WTC11 (cell line): ENCODE measurements around the gene SSH2. TPM values are rescaled to one million over a fixed set of nuclear protein-coding genes. Genes with fewer than 3 reads are reported as not detected.

Experiments
- CREB1 ChIP-seq: sonication (generic); formaldehyde crosslinking; IDR thresholded peaks from 2 replicates; pipeline ENCODE4 v1.8.0; 2023; ENCODE audit warnings: mild to moderate bottlenecking, missing genetic modification reagents
- E2F5 ChIP-seq: sonication (generic); formaldehyde crosslinking; IDR thresholded peaks from 2 replicates; pipeline ENCODE4 v1.8.1; 2022; ENCODE audit warnings: mild to moderate bottlenecking, moderate library complexity, missing genetic modification reagents
- ESRRA ChIP-seq: sonication (generic); formaldehyde crosslinking; IDR thresholded peaks from 2 replicates; pipeline ENCODE4 v1.8.1; 2022; ENCODE audit warnings: mild to moderate bottlenecking, missing genetic modification reagents, borderline replicate concordance
- FOXJ3 ChIP-seq: sonication (generic); formaldehyde crosslinking; IDR thresholded peaks from 2 replicates; pipeline ENCODE4 v1.9.0; 2021; ENCODE audit warnings: missing genetic modification reagents, mild to moderate bottlenecking, borderline replicate concordance
- GRHL2 ChIP-seq: fragments of 250-450 bp; sonication (Bioruptor Pico); IDR thresholded peaks from 2 replicates; pipeline ENCODE4 v1.8.0; 2022; ENCODE audit warnings: mild to moderate bottlenecking, moderate library complexity; ENCODE audit not compliant: insufficient replicate concordance, severe bottlenecking
- IRF1 ChIP-seq: sonication (generic); formaldehyde crosslinking; IDR thresholded peaks from 2 replicates; pipeline ENCODE4 v1.8.0; 2023; ENCODE audit warnings: missing genetic modification reagents
- NFYB ChIP-seq: sonication (generic); formaldehyde crosslinking; conservative IDR thresholded peaks from 2 replicates; pipeline ENCODE4 v1.8.0; 2022; ENCODE audit warnings: low read depth, missing genetic modification reagents
- RORB ChIP-seq: fragments of 250-450 bp; sonication (Bioruptor Pico); IDR thresholded peaks from 2 replicates; pipeline ENCODE4 v1.9.0; 2021; ENCODE audit warnings: mild to moderate bottlenecking
- TEAD1 ChIP-seq: sonication (generic); formaldehyde crosslinking; IDR thresholded peaks from 2 replicates; pipeline ENCODE4 v1.8.0; 2022; ENCODE audit warnings: mild to moderate bottlenecking, missing genetic modification reagents
- USF1 ChIP-seq: sonication (generic); formaldehyde crosslinking; IDR thresholded peaks from 2 replicates; pipeline ENCODE4 v1.8.0; 2022; ENCODE audit warnings: mild to moderate bottlenecking, missing genetic modification reagents
- ZNF121 ChIP-seq: sonication (generic); formaldehyde crosslinking; IDR thresholded peaks from 2 replicates; pipeline ENCODE4 v1.8.0; 2023; ENCODE audit warnings: missing genetic modification reagents
- ZNF219 ChIP-seq: sonication (generic); formaldehyde crosslinking; IDR thresholded peaks from 2 replicates; pipeline ENCODE4 v1.8.0; 2023; ENCODE audit warnings: missing genetic modification reagents, mild to moderate bottlenecking, borderline replicate concordance
- ZNF232 ChIP-seq: sonication (generic); formaldehyde crosslinking; IDR thresholded peaks from 2 replicates; pipeline ENCODE4 v1.8.0; 2022; ENCODE audit warnings: mild to moderate bottlenecking, missing genetic modification reagents
- ZNF317 ChIP-seq: sonication (generic); formaldehyde crosslinking; IDR thresholded peaks from 2 replicates; pipeline ENCODE4 v1.8.1; 2023; ENCODE audit warnings: low read depth, mild to moderate bottlenecking, moderate library complexity, missing genetic modification reagents, borderline replicate concordance
- ZNF396 ChIP-seq: fragments of 250-450 bp; sonication (Bioruptor Pico); IDR thresholded peaks from 2 replicates; pipeline ENCODE4 v1.8.0; 2021; ENCODE audit warnings: mild to moderate bottlenecking, moderate library complexity, borderline replicate concordance
- ZNF512 ChIP-seq: sonication (generic); formaldehyde crosslinking; IDR thresholded peaks from 2 replicates; pipeline ENCODE4 v1.8.1; 2022; ENCODE audit warnings: missing genetic modification reagents, borderline replicate concordance
- ZNF671 ChIP-seq: fragments of 250-450 bp; sonication (Bioruptor Pico); IDR thresholded peaks from 2 replicates; pipeline ENCODE4 v1.8.0; 2021; ENCODE audit warnings: mild to moderate bottlenecking
- total RNA-seq: library from RNA; stranded (reverse); gene quantifications from 3 replicates; pipeline ENCODE4 v1.2.3, GENCODE V29; 2021
- TF ChIP-seq, protein P1 (sequence below): sonication (generic); formaldehyde crosslinking; IDR thresholded peaks from 2 replicates; pipeline ENCODE4 v1.8.1; 2022; ENCODE audit warnings: low read depth, missing genetic modification reagents, borderline replicate concordance
- TF ChIP-seq, protein P2 (sequence below): sonication (generic); formaldehyde crosslinking; IDR thresholded peaks from 2 replicates; pipeline ENCODE4 v1.8.1; 2022; ENCODE audit warnings: low read depth, mild to moderate bottlenecking, moderate library complexity, missing genetic modification reagents, borderline replicate concordance
- TF ChIP-seq, protein P3 (sequence below): sonication (generic); formaldehyde crosslinking; IDR thresholded peaks from 2 replicates; pipeline ENCODE4 v1.8.1; 2023; ENCODE audit warnings: mild to moderate bottlenecking, moderate library complexity, missing genetic modification reagents
- TF ChIP-seq, protein P4 (sequence below): fragments of 250-450 bp; sonication (Bioruptor Pico); IDR thresholded peaks from 2 replicates; pipeline ENCODE4 v1.9.0; 2021; ENCODE audit warnings: mild to moderate bottlenecking, borderline replicate concordance
- TF ChIP-seq, protein P5 (sequence below): fragments of 250-450 bp; sonication (Bioruptor Pico); IDR thresholded peaks from 2 replicates; pipeline ENCODE4 v1.9.0; 2021; ENCODE audit warnings: moderate library complexity, mild to moderate bottlenecking, inconsistent platforms, borderline replicate concordance

Gene SSH2
- total RNA-seq, 1 experiment from 2014 or later: 14.3 TPM

DNA sequence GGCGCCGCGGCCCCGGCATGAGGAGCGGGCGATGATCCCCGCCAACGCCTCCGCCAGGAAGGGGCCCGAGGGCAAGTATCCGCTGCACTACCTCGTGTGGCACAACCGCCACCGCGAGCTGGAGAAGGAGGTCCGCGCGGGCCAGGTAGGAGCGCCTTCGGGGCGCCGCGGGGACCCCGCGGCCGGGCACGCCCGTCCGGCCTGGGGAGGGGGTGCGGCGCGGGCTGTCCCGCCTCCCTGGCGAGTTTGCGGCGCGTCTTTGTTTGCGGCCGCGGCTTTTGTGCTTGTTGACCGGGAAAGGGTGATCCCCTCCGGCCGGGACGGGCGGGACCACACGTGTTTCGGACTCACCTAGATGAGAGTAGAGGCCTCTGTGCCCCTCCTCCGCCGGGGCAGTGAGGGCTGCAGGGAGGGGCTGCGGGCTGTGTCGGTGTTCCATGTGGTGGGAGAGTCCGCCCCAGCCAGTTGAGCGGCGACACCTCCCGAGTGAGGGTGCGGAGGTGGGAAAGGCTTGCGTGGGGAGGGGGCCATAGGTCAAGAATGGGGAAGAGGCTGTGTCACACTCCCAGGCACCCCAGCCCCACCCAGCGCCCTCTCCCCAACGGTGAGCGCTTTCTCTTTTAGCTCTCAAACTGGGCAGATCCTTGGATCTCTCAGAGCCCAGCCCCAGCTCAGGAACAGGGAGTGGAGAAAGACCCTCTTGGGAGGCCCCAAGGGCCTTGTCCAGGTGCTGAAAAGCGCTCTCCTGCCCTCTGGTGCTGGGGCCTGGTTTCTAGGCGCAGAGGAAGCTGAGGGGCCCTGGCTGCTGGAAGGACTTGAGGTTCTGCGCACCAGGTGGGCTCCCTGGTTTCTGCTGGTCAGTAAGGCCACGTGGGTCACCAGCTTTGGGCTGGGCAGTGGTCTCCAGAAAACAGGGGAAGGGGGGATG lies 336.2 kb downstream of the SSH2 start (continued):
- TF ChIP-seq ZNF219 (CRISPR knock-in tag): peak; percentile 97
- no peak for TF ChIP-seq RORB (CRISPR knock-in tag)
- TF ChIP-seq, protein P1, sequence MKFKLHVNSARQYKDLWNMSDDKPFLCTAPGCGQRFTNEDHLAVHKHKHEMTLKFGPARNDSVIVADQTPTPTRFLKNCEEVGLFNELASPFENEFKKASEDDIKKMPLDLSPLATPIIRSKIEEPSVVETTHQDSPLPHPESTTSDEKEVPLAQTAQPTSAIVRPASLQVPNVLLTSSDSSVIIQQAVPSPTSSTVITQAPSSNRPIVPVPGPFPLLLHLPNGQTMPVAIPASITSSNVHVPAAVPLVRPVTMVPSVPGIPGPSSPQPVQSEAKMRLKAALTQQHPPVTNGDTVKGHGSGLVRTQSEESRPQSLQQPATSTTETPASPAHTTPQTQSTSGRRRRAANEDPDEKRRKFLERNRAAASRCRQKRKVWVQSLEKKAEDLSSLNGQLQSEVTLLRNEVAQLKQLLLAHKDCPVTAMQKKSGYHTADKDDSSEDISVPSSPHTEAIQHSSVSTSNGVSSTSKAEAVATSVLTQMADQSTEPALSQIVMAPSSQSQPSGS (CRISPR knock-in tag): peak; percentile 70; the same call in 1 of the 2 replicates
- TF ChIP-seq ZNF396: no peak
- no peak for TF ChIP-seq FOXJ3 (CRISPR knock-in tag)
- TF ChIP-seq ESRRA (CRISPR knock-in tag): peak; percentile 89; the same call in 1 of the 2 replicates
- TF ChIP-seq TEAD1 (CRISPR knock-in tag): 0 out of 2 replicates have a peak, but pooled peaks have one; percentile 40
- no peak; the same call in 1 of the 2 replicates for TF ChIP-seq NFYB (CRISPR knock-in tag)
- peak; percentile 66 for TF ChIP-seq CREB1 (CRISPR knock-in tag)
- TF ChIP-seq, protein P2, sequence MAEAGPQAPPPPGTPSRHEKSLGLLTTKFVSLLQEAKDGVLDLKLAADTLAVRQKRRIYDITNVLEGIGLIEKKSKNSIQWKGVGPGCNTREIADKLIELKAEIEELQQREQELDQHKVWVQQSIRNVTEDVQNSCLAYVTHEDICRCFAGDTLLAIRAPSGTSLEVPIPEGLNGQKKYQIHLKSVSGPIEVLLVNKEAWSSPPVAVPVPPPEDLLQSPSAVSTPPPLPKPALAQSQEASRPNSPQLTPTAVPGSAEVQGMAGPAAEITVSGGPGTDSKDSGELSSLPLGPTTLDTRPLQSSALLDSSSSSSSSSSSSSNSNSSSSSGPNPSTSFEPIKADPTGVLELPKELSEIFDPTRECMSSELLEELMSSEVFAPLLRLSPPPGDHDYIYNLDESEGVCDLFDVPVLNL (CRISPR knock-in tag): 0 out of 2 replicates have a peak, but pooled peaks have one; percentile 58
- TF ChIP-seq USF1: peak; percentile 80
- TF ChIP-seq GRHL2: no peak
- TF ChIP-seq IRF1 (CRISPR knock-in tag): no peak
- TF ChIP-seq, protein P3, sequence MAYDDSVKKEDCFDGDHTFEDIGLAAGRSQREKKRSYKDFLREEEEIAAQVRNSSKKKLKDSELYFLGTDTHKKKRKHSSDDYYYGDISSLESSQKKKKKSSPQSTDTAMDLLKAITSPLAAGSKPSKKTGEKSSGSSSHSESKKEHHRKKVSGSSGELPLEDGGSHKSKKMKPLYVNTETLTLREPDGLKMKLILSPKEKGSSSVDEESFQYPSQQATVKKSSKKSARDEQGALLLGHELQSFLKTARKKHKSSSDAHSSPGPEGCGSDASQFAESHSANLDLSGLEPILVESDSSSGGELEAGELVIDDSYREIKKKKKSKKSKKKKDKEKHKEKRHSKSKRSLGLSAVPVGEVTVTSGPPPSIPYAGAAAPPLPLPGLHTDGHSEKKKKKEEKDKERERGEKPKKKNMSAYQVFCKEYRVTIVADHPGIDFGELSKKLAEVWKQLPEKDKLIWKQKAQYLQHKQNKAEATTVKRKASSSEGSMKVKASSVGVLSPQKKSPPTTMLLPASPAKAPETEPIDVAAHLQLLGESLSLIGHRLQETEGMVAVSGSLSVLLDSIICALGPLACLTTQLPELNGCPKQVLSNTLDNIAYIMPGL (CRISPR knock-in tag): peak; percentile 5; the same call in 1 of the 2 replicates
- no peak for TF ChIP-seq ZNF121 (CRISPR knock-in tag)
- TF ChIP-seq, protein P4, sequence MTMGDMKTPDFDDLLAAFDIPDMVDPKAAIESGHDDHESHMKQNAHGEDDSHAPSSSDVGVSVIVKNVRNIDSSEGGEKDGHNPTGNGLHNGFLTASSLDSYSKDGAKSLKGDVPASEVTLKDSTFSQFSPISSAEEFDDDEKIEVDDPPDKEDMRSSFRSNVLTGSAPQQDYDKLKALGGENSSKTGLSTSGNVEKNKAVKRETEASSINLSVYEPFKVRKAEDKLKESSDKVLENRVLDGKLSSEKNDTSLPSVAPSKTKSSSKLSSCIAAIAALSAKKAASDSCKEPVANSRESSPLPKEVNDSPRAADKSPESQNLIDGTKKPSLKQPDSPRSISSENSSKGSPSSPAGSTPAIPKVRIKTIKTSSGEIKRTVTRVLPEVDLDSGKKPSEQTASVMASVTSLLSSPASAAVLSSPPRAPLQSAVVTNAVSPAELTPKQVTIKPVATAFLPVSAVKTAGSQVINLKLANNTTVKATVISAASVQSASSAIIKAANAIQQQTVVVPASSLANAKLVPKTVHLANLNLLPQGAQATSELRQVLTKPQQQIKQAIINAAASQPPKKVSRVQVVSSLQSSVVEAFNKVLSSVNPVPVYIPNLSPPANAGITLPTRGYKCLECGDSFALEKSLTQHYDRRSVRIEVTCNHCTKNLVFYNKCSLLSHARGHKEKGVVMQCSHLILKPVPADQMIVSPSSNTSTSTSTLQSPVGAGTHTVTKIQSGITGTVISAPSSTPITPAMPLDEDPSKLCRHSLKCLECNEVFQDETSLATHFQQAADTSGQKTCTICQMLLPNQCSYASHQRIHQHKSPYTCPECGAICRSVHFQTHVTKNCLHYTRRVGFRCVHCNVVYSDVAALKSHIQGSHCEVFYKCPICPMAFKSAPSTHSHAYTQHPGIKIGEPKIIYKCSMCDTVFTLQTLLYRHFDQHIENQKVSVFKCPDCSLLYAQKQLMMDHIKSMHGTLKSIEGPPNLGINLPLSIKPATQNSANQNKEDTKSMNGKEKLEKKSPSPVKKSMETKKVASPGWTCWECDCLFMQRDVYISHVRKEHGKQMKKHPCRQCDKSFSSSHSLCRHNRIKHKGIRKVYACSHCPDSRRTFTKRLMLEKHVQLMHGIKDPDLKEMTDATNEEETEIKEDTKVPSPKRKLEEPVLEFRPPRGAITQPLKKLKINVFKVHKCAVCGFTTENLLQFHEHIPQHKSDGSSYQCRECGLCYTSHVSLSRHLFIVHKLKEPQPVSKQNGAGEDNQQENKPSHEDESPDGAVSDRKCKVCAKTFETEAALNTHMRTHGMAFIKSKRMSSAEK (CRISPR knock-in tag): no peak
- no peak for TF ChIP-seq E2F5 (CRISPR knock-in tag)
- TF ChIP-seq ZNF317: no peak
- TF ChIP-seq ZNF512: no peak
- TF ChIP-seq, protein P5, sequence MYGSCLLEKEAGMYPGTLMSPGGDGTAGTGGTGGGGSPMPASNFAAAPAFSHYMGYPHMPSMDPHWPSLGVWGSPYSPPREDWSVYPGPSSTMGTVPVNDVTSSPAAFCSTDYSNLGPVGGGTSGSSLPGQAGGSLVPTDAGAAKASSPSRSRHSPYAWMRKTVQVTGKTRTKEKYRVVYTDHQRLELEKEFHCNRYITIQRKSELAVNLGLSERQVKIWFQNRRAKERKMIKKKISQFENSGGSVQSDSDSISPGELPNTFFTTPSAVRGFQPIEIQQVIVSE: no peak
- no peak for TF ChIP-seq ZNF232
- TF ChIP-seq ZNF671: no peak
